HFF-Myc (cell line): ENCODE measurements around the gene SLC39A7.

Experiments
- DNase-seq: peaks from one replicate; pipeline ENCODE4 v3.0.0-alpha.2; 2011; ENCODE audit warnings: low read depth; ENCODE audit errors: extremely low read depth
- H3K4me3 ChIP-seq: replicated peaks from 2 replicates; pipeline ENCODE4 v1.5.1; 2011; ENCODE audit warnings: low read depth, mild to moderate bottlenecking, control low read depth, low read length
- CTCF ChIP-seq: IDR thresholded peaks from 2 replicates; pipeline ENCODE4 v1.5.1; 2012; ENCODE audit warnings: mild to moderate bottlenecking, low read depth, low read length, control low read depth; ENCODE audit errors: missing control alignments

Gene SLC39A7

GRCh38 chr6:33175436-33176069, 25.1 kb upstream of the SLC39A7 start:
- DNase-seq = no peak
- TF ChIP-seq CTCF = no peak
- no peak overlapping the region for H3K4me3 ChIP-seq

GRCh38 chr6:33176906-33177305, 23.8 kb upstream of the SLC39A7 start:
- H3K4me3 ChIP-seq = no peak overlapping the region
- DNase-seq = no peak
- TF ChIP-seq CTCF = no peak

- DNase-seq = no peak
- no peak for TF ChIP-seq CTCF
- no peak overlapping the region for H3K4me3 ChIP-seq
Measured at GRCh38 chr6:33177552-33178446, 22.9 kb upstream of the SLC39A7 start.

- H3K4me3 ChIP-seq = no peak overlapping the region
- no peak for DNase-seq
- TF ChIP-seq CTCF = no peak
Measured at GRCh38 chr6:33178755-33179475, 21.8 kb upstream of the SLC39A7 start.

DNA sequence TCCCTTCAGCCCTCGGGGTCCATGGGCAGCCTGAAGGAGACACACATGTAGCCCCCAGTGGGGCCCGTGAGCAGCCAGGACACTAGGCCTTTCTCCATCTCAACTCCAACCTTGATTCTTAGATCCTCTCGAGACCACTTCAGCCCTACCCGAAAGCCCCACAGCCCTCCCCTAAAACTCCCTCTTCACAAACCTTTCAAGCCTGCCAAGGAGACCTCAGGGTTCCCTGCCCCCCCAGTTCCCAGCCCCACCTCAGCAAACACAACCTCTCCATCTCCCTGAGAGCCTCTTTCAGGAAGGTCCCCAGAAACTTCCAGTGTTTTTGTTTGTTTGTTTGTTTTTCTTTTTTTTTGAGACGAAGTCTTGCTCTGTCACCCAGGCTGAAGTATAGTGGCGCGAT, 19.5 kb upstream of the SLC39A7 start:
- DNase-seq = no peak
- no peak for TF ChIP-seq CTCF
- H3K4me3 ChIP-seq = no peak overlapping the region

DNA sequence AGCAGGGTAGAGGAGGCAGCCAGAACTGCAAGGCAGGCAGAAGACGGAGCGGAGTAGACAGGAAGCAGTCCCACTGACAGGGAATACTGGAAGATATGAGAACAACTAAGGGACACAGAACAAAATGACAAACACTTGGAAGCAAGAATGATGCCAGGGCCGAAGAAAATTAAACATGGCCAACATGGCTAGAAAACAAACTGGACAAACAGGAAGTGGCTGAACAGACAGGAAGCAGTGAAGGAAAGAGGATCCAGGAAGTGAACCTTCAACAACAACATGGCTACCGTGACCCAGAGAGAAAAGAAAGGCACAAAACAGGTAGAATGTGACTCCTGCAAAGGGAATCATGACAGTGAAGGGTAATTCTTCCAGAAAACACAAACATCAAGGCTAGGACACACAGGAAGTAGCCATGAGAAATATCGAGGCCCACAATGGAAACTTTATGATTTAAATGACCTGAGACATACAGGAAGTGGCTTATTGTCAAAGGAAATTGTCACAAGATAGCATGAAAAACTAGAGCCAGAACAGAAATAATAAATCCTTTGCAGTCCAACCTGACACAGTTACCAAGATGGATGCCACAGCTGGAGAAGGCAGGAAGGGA, 17.5 kb upstream of the SLC39A7 start:
- no peak for DNase-seq
- no peak overlapping the region for H3K4me3 ChIP-seq
- no peak for TF ChIP-seq CTCF
